Activated CD4-positive, CD25-positive, alpha-beta regulatory T cell treated with anti-CD3 and anti-CD28 coated beads, Interleukin-2, amount 50 U/mL, for 72 hours (primary cell): ENCODE data around the gene TSSK6.

Experiments used
- DNase-seq: peaks from one replicate; pipeline ENCODE4 v3.0.0; 2021

The TSSK6 gene

GRCh38 chr19:19514881-19515641, at the start of gene TSSK6:
TSS of gene TSSK6 (minus strand) at chr19:19515548. CDS start at chr19:19515427, 121 bp downstream.
- no peak for DNase-seq

GRCh38 chr19:19563348-19563848, 48.0 kb upstream of the TSSK6 start:
- DNase-seq, result no peak

- no peak for DNase-seq
These were observed 47.5 kb upstream of the TSSK6 start for GRCh38 chr19:19562665-19563347.

- DNase-seq, result no peak
These were observed 46.8 kb upstream of the TSSK6 start for GRCh38 chr19:19561946-19562664.

- DNase-seq, result no peak
These were observed 44.6 kb upstream of the TSSK6 start for GRCh38 chr19:19559931-19560330.

GRCh38 chr19:19558636-19559035, 43.3 kb upstream of the TSSK6 start:
- no peak for DNase-seq

GRCh38 chr19:19558055-19558454, 42.7 kb upstream of the TSSK6 start:
- no peak for DNase-seq

- peak; percentile 76 for DNase-seq
These were observed 39.0 kb upstream of the TSSK6 start for GRCh38 chr19:19554074-19555023.

GRCh38 chr19:19553670-19554069, 38.3 kb upstream of the TSSK6 start:
- DNase-seq, result no peak

- no peak for DNase-seq
These were observed 37.5 kb upstream of the TSSK6 start for GRCh38 chr19:19552798-19553197.

GRCh38 chr19:19551853-19552192, 36.5 kb upstream of the TSSK6 start:
- DNase-seq, result no peak

GRCh38 chr19:19550972-19551852, 35.9 kb upstream of the TSSK6 start:
- no peak for DNase-seq

- no peak for DNase-seq
These were observed 35.2 kb upstream of the TSSK6 start for GRCh38 chr19:19550485-19550929.

GRCh38 chr19:19549804-19550464, 34.6 kb upstream of the TSSK6 start:
- no peak for DNase-seq

- DNase-seq, result no peak
These were observed 33.8 kb upstream of the TSSK6 start for GRCh38 chr19:19548915-19549759.

- no peak for DNase-seq
These were observed 32.5 kb upstream of the TSSK6 start for GRCh38 chr19:19547674-19548336.

- DNase-seq, result no peak
These were observed 31.4 kb upstream of the TSSK6 start for GRCh38 chr19:19546751-19547162.

- DNase-seq, result no peak
These were observed 30.4 kb upstream of the TSSK6 start for GRCh38 chr19:19545707-19546106.

- DNase-seq, result no peak
These were observed 29.7 kb upstream of the TSSK6 start for GRCh38 chr19:19544954-19545591.
